Measurements from ENCODE around the gene KLF15. TPM values are rescaled to one million over a fixed set of nuclear protein-coding genes. Genes with fewer than 3 reads are reported as not detected.

Gene KLF15
- polyA plus RNA-seq, 1 donor (not counting 4 experiments of a cell fraction or from before 2014, with no cell fraction given): 0.03 TPM

DNA sequence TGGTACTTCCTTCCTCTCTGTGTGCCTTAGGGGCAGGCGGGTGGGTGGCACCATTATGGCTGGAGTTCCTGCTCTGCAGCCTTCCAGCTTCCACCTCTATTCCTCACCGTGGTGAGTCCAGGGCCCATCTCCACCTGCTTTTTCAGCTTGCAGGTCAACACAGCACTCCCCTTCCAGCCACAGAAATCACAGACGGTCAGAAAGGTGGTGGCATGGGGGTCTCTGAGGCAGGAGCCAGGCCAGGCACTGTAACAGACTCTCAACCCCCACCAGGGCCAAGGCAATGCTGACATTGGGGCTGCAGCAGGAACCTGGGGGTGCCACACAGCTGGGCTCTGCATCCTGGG is 16.6 kb downstream of the KLF15 start:
- dilution Hi-C loops (cut with MboI; ENCODE audit: extremely low pct_ligation_motif_present, low sequenced_read_pairs): no loop called here
- Histone ChIP-seq H2AFZ (ENCODE audit: control insufficient read depth, low read length) (no peak overlapping the region), H3K9me3 (ENCODE audit: control insufficient read depth, low read depth, low read length) (no peaks in the 10 kb centered on the region), H3K9me1 (ENCODE audit: control insufficient read depth, extremely low read depth, insufficient read depth, low read length) (no peaks in the 10 kb centered on the region), H3K27ac (ENCODE audit: control insufficient read depth, insufficient read depth, low read length) (no peak overlapping the region), H3K9ac (ENCODE audit: control insufficient read depth, extremely low read depth, insufficient read depth, low read length) (no peak overlapping the region), H3K4me3 (ENCODE audit: control insufficient read depth in 2 of 3, extremely low read depth in 1 of 3, insufficient read depth in 2 of 3, low read depth in 1 of 3, low read length in 3 of 3) (no peak overlapping the region), H3K36me3 (ENCODE audit: control insufficient read depth in 2 of 2, extremely low read depth in 1 of 2, insufficient read depth in 2 of 2, low read length in 2 of 2) (no peaks in the 10 kb centered on the region), H3K4me1 (ENCODE audit: control insufficient read depth, extremely low read depth, insufficient read depth, low read length) (no peaks in the 10 kb centered on the region), H3K4me2 (ENCODE audit: control insufficient read depth, extremely low read depth, insufficient read depth, low read depth, low read length) (no peak overlapping the region), H4K20me1 (ENCODE audit: control insufficient read depth, extremely low read depth, insufficient read depth, low read length) (no peaks in the 10 kb centered on the region), H3K79me2 (ENCODE audit: control insufficient read depth, insufficient read depth, low read length) (no peaks in the 10 kb centered on the region), H3K27me3 (ENCODE audit: control insufficient read depth, extremely low read depth, insufficient read depth, low read length) (peaks cover 20% of the 10 kb centered on the region)
- DNase-seq (ENCODE audit: low read depth, low spot score) (no peak), FAIRE-seq (no peak)
- TF ChIP-seq CTCF (optimal IDR thresholded peaks at IDR 0.05 in 1 of 3, IDR thresholded peaks at IDR 0.05 in 1 of 3, conservative IDR thresholded peaks at IDR 0.05 in 1 of 3; ENCODE audit: extremely low read depth in 1 of 3, insufficient read depth in 2 of 3, low read length in 3 of 3): no peak
- no peak for TF ChIP-seq EZH2 (IDR thresholded peaks at IDR 0.05; ENCODE audit: low read length)

DNA sequence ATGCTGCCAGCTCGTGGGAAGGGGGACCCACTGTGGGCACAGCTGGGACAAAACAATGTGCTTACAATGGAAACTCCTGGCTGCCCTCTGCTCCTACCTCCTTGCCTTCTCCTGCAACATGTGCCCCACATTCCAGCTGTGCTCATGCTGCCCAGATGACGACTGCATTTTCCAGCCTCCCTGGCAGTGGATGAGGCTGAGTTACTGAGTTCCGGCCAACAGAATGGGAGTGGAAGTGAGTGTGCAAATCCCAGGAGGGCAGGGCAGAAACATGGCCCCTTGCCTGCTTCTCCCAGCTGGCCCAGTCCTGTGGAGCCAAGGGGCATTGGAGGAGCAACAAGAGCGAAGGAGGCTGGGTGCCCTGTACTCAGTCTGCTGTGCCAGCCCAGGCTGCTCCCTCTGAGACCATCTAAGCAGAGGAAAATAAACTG is 17.1 kb downstream of the KLF15 start:
- no peak for TF ChIP-seq EZH2 (IDR thresholded peaks at IDR 0.05; ENCODE audit: low read length)
- no peak for TF ChIP-seq CTCF (optimal IDR thresholded peaks at IDR 0.05 in 1 of 3, IDR thresholded peaks at IDR 0.05 in 1 of 3, conservative IDR thresholded peaks at IDR 0.05 in 1 of 3; ENCODE audit: extremely low read depth in 1 of 3, insufficient read depth in 2 of 3, low read length in 3 of 3)
- DNase-seq (ENCODE audit: low read depth, low spot score): no peak
- dilution Hi-C loops (cut with MboI; ENCODE audit: extremely low pct_ligation_motif_present, low sequenced_read_pairs): no loop called here

More for the DNA sequence above, 17.1 kb downstream of the KLF15 start:
- H3K4me2 ChIP-seq (ENCODE audit: control insufficient read depth, extremely low read depth, insufficient read depth, low read depth, low read length): no peak overlapping the region
- FAIRE-seq: no peak
- no peak overlapping the region for H3K27ac ChIP-seq (ENCODE audit: control insufficient read depth, insufficient read depth, low read length)
- H3K4me3 ChIP-seq (ENCODE audit: control insufficient read depth in 2 of 3, extremely low read depth in 1 of 3, insufficient read depth in 2 of 3, low read depth in 1 of 3, low read length in 3 of 3): no peak overlapping the region
- no peaks in the 10 kb centered on the region for H4K20me1 ChIP-seq (ENCODE audit: control insufficient read depth, extremely low read depth, insufficient read depth, low read length)
- no peaks in the 10 kb centered on the region for H3K36me3 ChIP-seq (ENCODE audit: control insufficient read depth in 2 of 2, extremely low read depth in 1 of 2, insufficient read depth in 2 of 2, low read length in 2 of 2)
- H2AFZ ChIP-seq (ENCODE audit: control insufficient read depth, low read length): no peak overlapping the region
- no peaks in the 10 kb centered on the region for H3K4me1 ChIP-seq (ENCODE audit: control insufficient read depth, extremely low read depth, insufficient read depth, low read length)
- no peaks in the 10 kb centered on the region for H3K79me2 ChIP-seq (ENCODE audit: control insufficient read depth, insufficient read depth, low read length)
- H3K9me3 ChIP-seq (ENCODE audit: control insufficient read depth, low read depth, low read length): no peaks in the 10 kb centered on the region
- H3K9me1 ChIP-seq (ENCODE audit: control insufficient read depth, extremely low read depth, insufficient read depth, low read length): no peaks in the 10 kb centered on the region
- H3K27me3 ChIP-seq (ENCODE audit: control insufficient read depth, extremely low read depth, insufficient read depth, low read length): peaks cover 20% of the 10 kb centered on the region
- no peak overlapping the region for H3K9ac ChIP-seq (ENCODE audit: control insufficient read depth, extremely low read depth, insufficient read depth, low read length)
